Measurements from ENCODE around the gene LRRC73.
"Not testable (repeated sequence)": the region's sequence is repeated elsewhere in the genome, so short reads cannot be mapped to it uniquely, and the experiment has no call there.

LRRC73 gene

DNA sequence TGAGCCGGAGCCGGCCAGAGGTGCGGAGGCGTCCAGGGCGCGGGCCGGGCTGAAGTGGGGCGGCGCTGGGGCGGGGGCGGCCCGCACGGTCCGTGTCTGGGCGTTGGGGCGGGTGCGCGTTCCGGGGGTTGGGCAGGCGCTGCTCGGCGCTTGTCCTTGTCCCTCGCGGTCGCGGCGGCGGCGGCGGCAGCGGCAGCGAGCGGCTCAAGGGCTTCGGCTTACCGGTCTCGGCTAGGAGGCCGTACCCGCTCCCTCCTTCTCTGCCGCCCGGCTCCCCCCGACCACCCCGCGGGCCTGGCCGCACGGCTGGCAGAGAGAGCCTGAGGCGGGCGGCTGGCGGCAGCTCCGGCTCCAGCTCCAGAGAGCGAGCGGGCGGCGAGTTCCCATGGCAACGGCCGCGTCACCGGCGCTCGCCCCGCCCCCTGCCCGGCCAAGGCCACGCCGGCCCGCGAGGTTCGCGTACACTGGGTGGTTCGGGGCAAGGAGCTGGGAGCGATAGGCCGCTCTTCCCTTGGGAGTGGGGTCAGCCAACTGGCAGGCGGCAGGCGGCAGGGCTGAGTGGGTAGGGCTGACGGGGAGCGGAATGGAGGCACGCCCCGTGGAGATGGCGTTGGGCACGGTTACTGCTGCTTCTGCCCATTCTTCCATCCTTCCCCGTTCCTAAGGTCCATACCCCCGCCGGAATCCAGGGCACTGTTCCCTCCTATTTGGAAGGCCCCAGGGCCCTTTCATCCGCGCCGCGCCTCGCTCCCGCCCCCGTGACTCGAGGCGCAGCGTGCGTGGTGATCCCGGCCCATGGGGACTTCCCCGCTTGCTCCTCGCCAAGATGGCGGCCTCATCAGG lies at the start of gene LRRC73:
Gene LRRC73, minus strand, starts transcription at position 363 of the 843 bp plus-strand sequence. CDS start 561 bp downstream, outside the sequence.
- DNase-seq: peak; percentile 82

DNA sequence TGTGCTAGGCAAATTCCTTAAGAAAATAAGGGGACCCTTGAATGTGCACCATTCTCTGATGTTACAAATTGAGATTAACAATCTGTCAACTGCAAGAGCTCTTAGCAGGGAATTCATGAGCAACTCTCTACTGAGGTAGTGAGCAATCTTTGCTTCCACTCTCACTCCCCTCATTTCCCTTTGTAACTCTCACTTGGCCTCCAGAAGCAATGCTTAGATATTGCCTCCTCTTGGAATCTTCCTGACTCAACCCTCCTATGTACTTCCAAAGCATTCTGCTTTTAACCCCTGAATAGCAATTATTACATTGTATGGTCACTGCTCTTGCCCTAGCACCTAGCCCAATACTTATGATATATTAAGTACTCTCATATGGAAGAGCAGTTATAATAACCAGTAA lies 49.2 kb upstream of the LRRC73 start:
- no peak for DNase-seq

GRCh38 chr6:43557620-43558019 lies 47.5 kb upstream of the LRRC73 start:
- DNase-seq: not testable (repeated sequence)

GRCh38 chr6:43547222-43547621 lies 37.1 kb upstream of the LRRC73 start:
- DNase-seq: no peak

DNA sequence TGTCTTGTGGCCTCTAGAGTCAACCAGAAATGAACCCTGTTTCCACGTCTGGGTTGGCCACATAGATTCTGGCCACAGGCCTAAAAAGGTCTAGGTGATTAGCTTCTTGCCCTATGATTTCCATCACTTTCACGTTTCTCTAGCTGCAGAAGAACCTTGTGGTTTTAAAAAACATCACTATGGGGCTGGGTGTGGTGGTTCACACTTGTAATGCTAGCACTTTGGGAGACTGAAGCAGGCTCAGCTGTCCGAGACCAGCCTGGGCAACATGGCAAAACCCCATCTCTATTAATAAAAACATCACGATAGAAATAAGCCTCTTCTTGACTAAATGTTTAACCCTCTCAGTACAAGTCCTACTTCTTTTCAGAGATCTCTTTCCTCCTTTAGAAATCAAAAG lies 34.3 kb upstream of the LRRC73 start:
- no peak for DNase-seq

DNA sequence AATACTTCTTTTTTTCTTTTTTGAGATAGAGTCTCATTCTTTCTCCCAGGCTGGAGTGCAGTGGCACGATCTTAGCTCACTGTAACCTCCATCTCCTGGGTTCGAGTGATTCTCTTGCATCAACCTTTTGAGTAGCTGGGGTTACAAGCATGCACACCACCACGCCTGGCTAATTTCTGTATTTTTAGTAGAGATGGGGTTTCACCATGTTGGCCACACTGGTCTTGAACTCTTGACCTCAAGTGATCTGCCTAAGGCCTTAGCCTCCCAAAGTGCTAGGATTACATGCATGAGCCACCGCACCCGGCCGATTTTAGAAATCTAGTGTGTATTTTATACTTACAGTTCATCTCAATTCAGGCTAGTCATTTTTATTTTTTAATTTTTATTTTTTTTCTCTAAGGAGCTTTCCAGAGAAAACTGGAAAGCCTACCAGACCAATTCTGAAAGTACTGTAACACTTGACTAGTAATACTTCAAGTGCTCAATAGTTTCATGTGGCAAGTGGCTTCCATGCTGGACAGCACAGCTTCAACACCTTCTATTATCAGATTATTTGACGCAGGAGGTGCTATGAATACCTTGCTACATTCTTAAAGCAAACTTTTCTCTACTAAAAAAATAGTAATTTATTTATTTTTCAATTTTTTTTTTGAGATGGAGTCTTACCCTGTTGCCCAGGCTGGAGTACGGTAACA lies 31.8 kb upstream of the LRRC73 start:
- DNase-seq: no peak

GRCh38 chr6:43540507-43540906 lies 30.4 kb upstream of the LRRC73 start:
- no peak for DNase-seq

- not testable (repeated sequence) for DNase-seq
These were observed 29.3 kb upstream of the LRRC73 start for GRCh38 chr6:43539409-43539808.

GRCh38 chr6:43538986-43539385 lies 28.8 kb upstream of the LRRC73 start:
- DNase-seq: not testable (repeated sequence)

GRCh38 chr6:43532201-43532600 lies 22.1 kb upstream of the LRRC73 start:
- no peak for DNase-seq

DNA sequence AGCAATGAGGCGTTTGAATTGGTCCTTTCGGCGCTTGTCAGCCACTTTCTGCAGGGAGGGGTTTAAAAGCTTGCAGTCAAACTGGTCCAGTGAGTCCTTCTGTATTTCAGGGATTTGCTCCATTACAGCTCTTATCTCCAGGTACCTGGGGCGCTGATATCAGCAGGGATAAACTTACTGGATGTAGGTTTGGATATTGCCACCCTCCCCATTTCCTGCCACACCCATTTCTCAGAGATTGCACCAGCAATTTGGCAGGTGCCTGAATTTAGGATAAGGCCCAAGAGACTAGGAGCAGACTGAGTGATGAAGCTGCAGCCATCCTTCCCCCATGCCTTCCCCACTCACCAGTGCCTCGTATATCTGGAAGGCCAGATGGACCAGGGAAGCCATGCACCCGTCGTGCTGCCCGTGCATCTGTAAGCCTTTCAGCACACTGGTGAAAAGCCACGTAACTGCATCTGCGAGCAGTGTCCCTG lies 14.4 kb upstream of the LRRC73 start:
- no peak for DNase-seq

- no peak for DNase-seq
These were observed 13.1 kb upstream of the LRRC73 start for GRCh38 chr6:43523284-43523683.

GRCh38 chr6:43522547-43523261 lies 12.6 kb upstream of the LRRC73 start:
- DNase-seq: no peak

DNA sequence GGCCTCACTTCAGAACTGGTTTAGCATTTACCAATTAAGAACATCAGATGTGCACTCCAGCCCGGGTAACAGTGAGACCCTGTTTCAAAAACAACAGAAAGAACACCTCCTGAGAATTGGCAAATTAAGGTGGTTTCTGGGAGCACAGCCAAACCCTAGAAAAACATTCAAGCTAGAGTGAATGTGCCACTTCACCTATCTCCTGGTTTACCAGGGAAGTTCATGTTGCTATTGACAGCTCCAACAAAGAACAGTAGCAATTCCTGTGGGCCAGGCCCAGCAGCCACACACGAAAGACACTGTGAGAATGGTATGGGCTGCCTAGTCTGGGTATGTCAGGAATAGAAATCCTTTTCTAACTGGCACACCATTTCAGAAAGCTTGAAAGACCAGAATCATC lies 11.7 kb upstream of the LRRC73 start:
- DNase-seq: no peak

GRCh38 chr6:43520097-43520496 lies 10.0 kb upstream of the LRRC73 start:
- DNase-seq: no peak

DNA sequence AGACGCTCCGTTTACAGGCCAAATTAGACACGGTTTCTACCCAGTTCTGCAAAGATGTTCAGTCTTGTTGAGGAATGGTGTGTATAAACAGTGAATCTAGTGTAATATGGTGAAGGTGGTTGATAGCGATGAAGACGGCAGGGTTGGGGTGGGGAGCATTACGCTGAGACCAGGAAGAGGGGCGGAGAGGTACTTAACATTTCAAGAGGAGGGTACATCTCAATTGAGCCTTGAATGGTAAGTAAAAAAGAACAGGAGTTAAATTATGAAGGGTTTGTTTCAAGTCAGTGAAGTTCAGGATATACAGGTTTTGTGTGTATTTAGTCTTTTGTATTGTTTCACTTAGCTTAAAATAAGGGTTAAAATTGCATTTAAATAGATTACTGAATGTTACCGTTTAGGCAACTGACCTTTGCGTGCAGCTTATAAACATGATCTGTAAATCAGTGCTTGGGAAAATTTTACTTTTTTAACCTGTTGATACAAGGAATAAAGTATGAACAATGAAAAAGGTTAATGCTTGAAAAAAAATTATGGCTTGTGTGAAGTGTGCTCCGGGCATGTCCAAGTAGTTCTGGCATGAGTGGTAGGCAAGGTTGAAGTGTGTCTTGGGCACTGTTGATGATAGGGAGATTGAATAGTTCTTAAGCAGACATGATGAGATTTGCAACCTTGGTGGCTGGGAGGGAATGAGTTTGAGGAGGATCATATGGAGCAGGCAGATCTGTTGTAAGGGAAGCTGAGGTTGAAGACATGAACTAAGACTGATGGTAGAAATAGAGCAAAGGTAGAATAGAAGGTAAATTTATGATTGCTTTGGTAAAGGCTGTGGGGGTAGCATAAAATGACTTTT lies 7.6 kb upstream of the LRRC73 start:
- no peak for DNase-seq

GRCh38 chr6:43516697-43517504 lies 6.8 kb upstream of the LRRC73 start, which contains the start of the genes POLR1C and YIPF3:
TSS of gene POLR1C (plus strand) at chr6:43517089. CDS start at chr6:43517110, 21 bp downstream.
TSS of gene YIPF3 (minus strand) at chr6:43516926. CDS start at chr6:43516807, 119 bp downstream.
- peak; percentile 92 for DNase-seq

- no peak for DNase-seq
These were observed 6.2 kb upstream of the LRRC73 start for GRCh38 chr6:43516367-43516696.

GRCh38 chr6:43515808-43516207 lies 5.7 kb upstream of the LRRC73 start:
- DNase-seq: no peak

DNA sequence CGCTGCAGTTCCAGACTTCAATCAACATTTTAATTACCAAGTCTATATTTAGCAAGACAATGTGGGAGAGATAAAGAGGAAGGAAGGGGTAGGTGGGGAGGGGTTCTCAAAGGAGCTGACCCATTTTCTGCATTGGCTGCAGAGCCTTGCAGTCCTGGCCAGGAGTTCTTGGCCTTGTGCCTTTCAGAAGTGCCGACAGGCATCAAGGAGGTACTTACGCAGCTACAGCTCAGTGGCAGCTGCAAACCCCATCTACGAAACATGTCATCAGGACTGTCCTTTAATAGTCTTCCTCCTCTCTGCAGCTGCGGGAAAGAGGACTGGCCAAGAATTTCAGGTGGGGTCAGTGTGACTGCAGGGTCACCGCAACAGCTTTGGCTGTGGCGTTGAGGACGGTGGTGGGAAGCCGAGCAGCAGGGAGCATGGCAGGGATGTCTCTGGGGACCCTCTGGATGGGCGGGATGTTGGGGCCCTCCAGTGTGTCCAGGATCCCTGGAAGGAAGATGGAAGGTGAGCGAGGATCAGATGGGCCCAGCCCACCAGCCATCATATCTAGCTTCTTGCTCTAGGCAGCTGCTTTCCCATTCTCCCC lies 1.8 kb upstream of the LRRC73 start:
- DNase-seq: no peak

GRCh38 chr6:43510827-43511163 lies 649 bp upstream of the LRRC73 start:
- no peak for DNase-seq

All from stimulated activated CD4-positive, alpha-beta T cell treated with anti-CD3 and anti-CD28 coated beads, Interleukin-12 subunit alpha, Interleukin-12 subunit beta, amount 100 ng/mL, for 4 hours (primary cell).